ENCODE measurements around the gene OXSR1.

DNA sequence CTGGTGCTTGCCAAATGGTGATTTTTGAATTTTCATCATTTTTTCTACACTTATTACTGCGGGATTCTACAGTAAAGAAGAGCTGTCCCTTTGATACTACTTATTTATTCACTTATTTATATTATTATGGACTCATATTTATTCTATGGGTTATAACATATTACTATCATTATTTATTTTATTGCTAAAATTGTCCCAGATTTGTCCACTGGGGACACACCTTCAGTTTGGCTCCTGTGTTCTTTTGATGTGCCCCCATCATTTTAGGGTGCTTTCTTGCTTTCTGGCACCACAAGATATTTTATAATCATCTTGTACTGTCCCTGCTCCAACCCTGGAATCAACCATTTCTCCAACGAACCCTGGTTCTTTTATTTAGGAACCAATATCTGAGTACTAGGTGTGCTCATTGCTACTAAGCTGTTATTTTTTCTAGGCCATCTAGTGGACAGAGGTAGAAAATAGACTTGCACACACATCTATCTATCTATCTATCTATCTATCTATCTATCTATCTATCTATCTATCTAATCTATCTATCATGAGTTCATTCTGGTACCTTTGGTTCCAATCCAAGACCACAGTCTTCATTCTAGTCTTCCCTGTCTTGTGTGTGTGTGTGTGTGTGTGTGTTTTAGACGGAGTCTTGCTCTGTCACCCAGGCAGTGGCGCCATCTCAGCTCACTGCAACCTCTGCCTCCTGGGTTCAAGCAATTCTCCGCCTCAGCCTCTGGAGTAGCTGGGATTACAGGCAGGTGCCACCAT is 132.8 kb downstream of the OXSR1 start:
- TF ChIP-seq, protein P1, sequence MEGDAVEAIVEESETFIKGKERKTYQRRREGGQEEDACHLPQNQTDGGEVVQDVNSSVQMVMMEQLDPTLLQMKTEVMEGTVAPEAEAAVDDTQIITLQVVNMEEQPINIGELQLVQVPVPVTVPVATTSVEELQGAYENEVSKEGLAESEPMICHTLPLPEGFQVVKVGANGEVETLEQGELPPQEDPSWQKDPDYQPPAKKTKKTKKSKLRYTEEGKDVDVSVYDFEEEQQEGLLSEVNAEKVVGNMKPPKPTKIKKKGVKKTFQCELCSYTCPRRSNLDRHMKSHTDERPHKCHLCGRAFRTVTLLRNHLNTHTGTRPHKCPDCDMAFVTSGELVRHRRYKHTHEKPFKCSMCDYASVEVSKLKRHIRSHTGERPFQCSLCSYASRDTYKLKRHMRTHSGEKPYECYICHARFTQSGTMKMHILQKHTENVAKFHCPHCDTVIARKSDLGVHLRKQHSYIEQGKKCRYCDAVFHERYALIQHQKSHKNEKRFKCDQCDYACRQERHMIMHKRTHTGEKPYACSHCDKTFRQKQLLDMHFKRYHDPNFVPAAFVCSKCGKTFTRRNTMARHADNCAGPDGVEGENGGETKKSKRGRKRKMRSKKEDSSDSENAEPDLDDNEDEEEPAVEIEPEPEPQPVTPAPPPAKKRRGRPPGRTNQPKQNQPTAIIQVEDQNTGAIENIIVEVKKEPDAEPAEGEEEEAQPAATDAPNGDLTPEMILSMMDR (IDR thresholded peaks at IDR 0.05): peak; percentile 72
- TF ChIP-seq ZFX (IDR thresholded peaks at IDR 0.05; ENCODE audit: borderline replicate concordance): no peak

Measured in 22Rv1 (cell line).